H1 (cell line): ENCODE measurements around the gene ISX. TPM values are rescaled to one million over a fixed set of nuclear protein-coding genes. Genes with fewer than 3 reads are reported as not detected.

Experiments
- CTCF ChIA-PET: fragments of 300-600 bp; sonication (Branson Sonifier 250); formaldehyde crosslinking; loops from one replicate; lab custom pipeline; 2021; ENCODE audit not compliant: partially characterized antibody; lab: Charles Lee
- POLR2A ChIA-PET: fragments of 300-600 bp; sonication (Branson Sonifier 250); formaldehyde crosslinking; loops from one replicate; lab custom pipeline; 2021; ENCODE audit warnings: inconsistent platforms; ENCODE audit not compliant: partially characterized antibody; lab: Charles Lee
- DNase-seq, 2 experiments: peaks; one replicate each; pipeline versions ENCODE4 v3.0.0 to v3.0.0-alpha.2; 2010 to 2022; ENCODE audit warnings: low spot score in 2 of 2, low read depth in 1 of 2, mixed read lengths in 1 of 2
- FAIRE-seq: peaks from 2 replicates; lab custom pipeline; 2011; peaks lifted over from hg19 to GRCh38; lab: Jason Lieb, UNC
- H2AFZ ChIP-seq: 2 replicates; pipeline ENCODE4 v1.8.1; 2012; ENCODE audit warnings: low read length, inconsistent platforms
- H2AK5ac ChIP-seq: 2 replicates; pipeline ENCODE4 v1.6.1; 2013; ENCODE audit warnings: low read depth, low read length
- H2BK120ac ChIP-seq: replicated peaks from 2 replicates; pipeline ENCODE3; 2013; ENCODE audit warnings: low read depth, low read length, inconsistent platforms
- H2BK12ac ChIP-seq: 2 replicates; pipeline ENCODE4 v1.6.1; 2013; ENCODE audit warnings: low read depth, low read length
- H2BK15ac ChIP-seq: 2 replicates; pipeline ENCODE4 v1.6.1; 2013; ENCODE audit warnings: low read length
- H2BK20ac ChIP-seq: 2 replicates; pipeline ENCODE4 v1.6.1; 2013; ENCODE audit warnings: low read length
- H2BK5ac ChIP-seq: 2 replicates; pipeline ENCODE4 v1.6.1; 2013; ENCODE audit warnings: low read depth, low read length
- H3K14ac ChIP-seq: 2 replicates; pipeline ENCODE4 v1.6.1; 2013; ENCODE audit warnings: inconsistent platforms; ENCODE audit not compliant: insufficient read length
- H3K18ac ChIP-seq: 2 replicates; pipeline ENCODE4 v1.6.1; 2013; ENCODE audit warnings: low read length; ENCODE audit errors: extremely low read depth
- H3K23ac ChIP-seq: 2 replicates; pipeline ENCODE4 v1.6.1; 2013; ENCODE audit warnings: inconsistent platforms; ENCODE audit not compliant: insufficient read length
- H3K23me2 ChIP-seq: 2 replicates; pipeline ENCODE4 v1.6.1; 2013; ENCODE audit warnings: low read depth, low read length
- H3K27ac ChIP-seq: 2 replicates; pipeline ENCODE4 v1.6.1; 2011; ENCODE audit warnings: low read depth, low read length, inconsistent platforms
- H3K27me3 ChIP-seq, 4 experiments: replicated peaks in 1 of 4; 1 replicate in 1 of 4; 2 replicates in 3 of 4; pipeline versions ENCODE4 v1.6.1 to v1.8.1; 2011 to 2013; ENCODE audit warnings: low read length in 3 of 4, mild to moderate bottlenecking in 3 of 4, inconsistent platforms in 2 of 4, mixed read lengths in 2 of 4, moderate library complexity in 1 of 4; ENCODE audit not compliant: control insufficient read depth in 3 of 4, insufficient read depth in 3 of 4; ENCODE audit errors: extremely low read depth in 1 of 4
- H3K36me3 ChIP-seq, 4 experiments: 2 replicates each; pipeline versions ENCODE4 v1.6.1 to v1.8.1; 2011 to 2013; ENCODE audit warnings: mild to moderate bottlenecking in 4 of 4, low read length in 3 of 4, moderate library complexity in 2 of 4, control low read depth in 1 of 4, inconsistent platforms in 1 of 4; ENCODE audit not compliant: insufficient read depth in 4 of 4, control insufficient read depth in 2 of 4
- H3K4ac ChIP-seq: replicated peaks from 2 replicates; pipeline ENCODE3; 2013; ENCODE audit warnings: low read length, low read depth, mixed read lengths, inconsistent platforms; ENCODE audit not compliant: insufficient read length
- H3K4me1 ChIP-seq, 4 experiments: replicated peaks in 1 of 4; 1 replicate in 1 of 4; 2 replicates in 3 of 4; pipeline versions ENCODE4 v1.6.1 to v1.8.1; 2011 to 2013; ENCODE audit warnings: low read length in 3 of 4, inconsistent platforms in 2 of 4, mixed read lengths in 1 of 4; ENCODE audit not compliant: insufficient read depth in 4 of 4, control insufficient read depth in 3 of 4
- H3K4me2 ChIP-seq, 2 experiments: 2 replicates each; pipeline versions ENCODE4 v1.6.1 to v1.8.1; 2011 to 2013; ENCODE audit warnings: low read depth in 2 of 2, low read length in 2 of 2, control low read depth in 1 of 2, inconsistent platforms in 1 of 2, mild to moderate bottlenecking in 1 of 2; ENCODE audit not compliant: insufficient read depth in 1 of 2
- H3K4me3 ChIP-seq, 4 experiments: fragments of 200-600, 300-600 bp in 1 of 4; sonication (generic), shearing (Covaris generic), sonication (Bioruptor Twin) in 1 of 4; 2 replicates each; pipeline versions ENCODE4 v1.5.1 to v1.8.1; 2011 to 2016; ENCODE audit warnings: low read length in 4 of 4, low read depth in 3 of 4, control low read depth in 2 of 4, inconsistent platforms in 2 of 4, mild to moderate bottlenecking in 2 of 4, mixed read lengths in 1 of 4, moderate library complexity in 1 of 4; ENCODE audit not compliant: insufficient read depth in 2 of 4; ENCODE audit errors: extremely low read depth in 1 of 4
- H3K56ac ChIP-seq: replicated peaks from 2 replicates; pipeline ENCODE3; 2013; ENCODE audit warnings: low read depth, mild to moderate bottlenecking, mixed read lengths, low read length, inconsistent platforms; ENCODE audit not compliant: insufficient read length
- H3K79me1 ChIP-seq: 2 replicates; pipeline ENCODE4 v1.6.1; 2013; ENCODE audit warnings: low read depth, low read length, control low read depth
- H3K79me2 ChIP-seq, 2 experiments: 2 replicates each; pipeline versions ENCODE4 v1.6.1 to v1.8.1; 2012 to 2013; ENCODE audit warnings: low read length in 2 of 2, mild to moderate bottlenecking in 2 of 2, inconsistent platforms in 1 of 2; ENCODE audit not compliant: insufficient read depth in 2 of 2, control insufficient read depth in 1 of 2
- H3K9ac ChIP-seq, 4 experiments: replicated peaks in 1 of 4; 1 replicate in 1 of 4; 2 replicates in 3 of 4; pipeline versions ENCODE4 v1.6.1 to v1.8.1; 2011 to 2013; ENCODE audit warnings: low read depth in 3 of 4, low read length in 3 of 4, control low read depth in 2 of 4, mild to moderate bottlenecking in 2 of 4, moderate library complexity in 2 of 4, inconsistent platforms in 1 of 4; ENCODE audit errors: extremely low read depth in 1 of 4
- H3K9me3 ChIP-seq, 2 experiments: 2 replicates each; pipeline versions ENCODE4 v1.6.1 to v1.8.1; 2012 to 2013; ENCODE audit warnings: mild to moderate bottlenecking in 2 of 2, moderate library complexity in 2 of 2, control low read depth in 1 of 2, inconsistent platforms in 1 of 2, low read depth in 1 of 2, low read length in 1 of 2, mixed read lengths in 1 of 2; ENCODE audit not compliant: insufficient read depth in 2 of 2
- H4K20me1 ChIP-seq, 2 experiments: replicated peaks in 1 of 2; 2 replicates each; pipeline versions ENCODE3 to v1.8.1; 2011 to 2013; ENCODE audit warnings: inconsistent platforms in 2 of 2, low read length in 2 of 2, mild to moderate bottlenecking in 1 of 2; ENCODE audit not compliant: insufficient read depth in 2 of 2, control insufficient read depth in 1 of 2
- H4K5ac ChIP-seq: 2 replicates; pipeline ENCODE4 v1.6.1; 2013; ENCODE audit warnings: low read length, low read depth, mixed read lengths, inconsistent platforms; ENCODE audit not compliant: insufficient read length
- H4K8ac ChIP-seq: 2 replicates; pipeline ENCODE4 v1.8.0; 2013; ENCODE audit warnings: mild to moderate bottlenecking, moderate library complexity, low read length, inconsistent platforms; ENCODE audit not compliant: insufficient read depth; ENCODE audit errors: extremely low read depth
- H4K91ac ChIP-seq: replicated peaks from 2 replicates; pipeline ENCODE3; 2013; ENCODE audit warnings: low read length, mixed read lengths, inconsistent platforms; ENCODE audit not compliant: insufficient read length
- BACH1 ChIP-seq: IDR thresholded peaks from 2 replicates; pipeline ENCODE4 v1.6.1; 2012; ENCODE audit warnings: low read length, improper control_type of control experiment
- BCL11A ChIP-seq, 2 experiments: IDR thresholded peaks; one replicate each; pipeline ENCODE4 v1.6.1; 2011; ENCODE audit warnings: low read depth in 2 of 2, low read length in 2 of 2, mild to moderate bottlenecking in 2 of 2
- EP300 ChIP-seq, 2 experiments: IDR thresholded peaks; 1 replicate in 1 of 2; 2 replicates in 1 of 2; pipeline ENCODE4 v1.6.1; 2011 to 2012; ENCODE audit warnings: low read depth in 2 of 2, low read length in 2 of 2, mild to moderate bottlenecking in 2 of 2, borderline replicate concordance in 1 of 2, inconsistent platforms in 1 of 2, moderate library complexity in 1 of 2
- EZH2 ChIP-seq: fragments of 200-600 bp; sonication (generic); IDR thresholded peaks from 2 replicates; pipeline ENCODE4 v1.7.1; 2012; ENCODE audit warnings: low read depth, mild to moderate bottlenecking, moderate library complexity, low read length, inconsistent platforms; ENCODE audit not compliant: severe bottlenecking
- KDM5A ChIP-seq: fragments of 200-600 bp; IDR thresholded peaks from 2 replicates; pipeline ENCODE4 v1.7.1; 2012; ENCODE audit warnings: mild to moderate bottlenecking, low read length, inconsistent platforms, mixed read lengths
- MAFK ChIP-seq: IDR thresholded peaks from 2 replicates; pipeline ENCODE4 v1.6.1; 2012; ENCODE audit warnings: low read depth, mild to moderate bottlenecking, improper control_type of control experiment, low read length
- SAP30 ChIP-seq: fragments of 300-600 bp; sonication (generic); IDR thresholded peaks from 2 replicates; pipeline ENCODE4 v1.7.1; 2012; ENCODE audit warnings: low read length, moderate library complexity, mild to moderate bottlenecking, inconsistent platforms; ENCODE audit not compliant: insufficient read depth, insufficient replicate concordance
- SRF ChIP-seq: IDR thresholded peaks from 2 replicates; pipeline ENCODE4 v1.6.1; 2011; ENCODE audit warnings: mild to moderate bottlenecking, low read depth, low read length, moderate library complexity
- SUZ12 ChIP-seq: fragments of 200-600 bp; sonication (generic); IDR thresholded peaks from 2 replicates; pipeline ENCODE4 v1.6.1; 2012; ENCODE audit warnings: mild to moderate bottlenecking, inconsistent platforms, low read length, moderate library complexity, mixed read lengths
- ZNF274 ChIP-seq: IDR thresholded peaks from 2 replicates; pipeline ENCODE4 v1.7.0; 2012; ENCODE audit warnings: low read length, borderline replicate concordance; ENCODE audit errors: extremely low read depth
- WGBS, 2 experiments: shearing (Covaris generic) in 1 of 2; methylation state at CpG; one replicate each; pipeline versions ENCODE4 v1.1.6 to v1.1.7; 2013 to 2015; ENCODE audit warnings: low lambda C conversion rate in 2 of 2, mixed read lengths in 2 of 2, inconsistent platforms in 1 of 2, low coverage in 1 of 2, missing lambda C conversion rate in 1 of 2; ENCODE audit not compliant: insufficient replicate concordance in 2 of 2, insufficient coverage in 1 of 2, insufficient read length in 1 of 2; ENCODE audit errors: extremely low coverage in 1 of 2, missing lambda C conversion rate in 1 of 2; 5-methylcytosine and 5-hydroxymethylcytosine counted together
- polyA plus RNA-seq, 7 experiments: library from polyadenylated mRNA; depleted of rRNA in 3 of 7; stranded (reverse) in 5 of 7; unstranded in 2 of 7; fragments of >200 nt in 5 of 7; fragments of 200-250 nt in 2 of 7; gene quantifications; 1 replicate in 5 of 7; 2 replicates in 1 of 7; 4 replicates in 1 of 7; pipeline versions ENCODE4 v1.2.1 to v1.2.3, GENCODE V29; 2011 to 2013; ENCODE audit warnings: missing spikeins in 2 of 7, mixed read lengths in 2 of 7
- total RNA-seq: library from RNA; stranded (reverse); fragmentation: NEBNext Ultra II Directional; extraction: Animal tissue kit (Norgen Biotek cat#: 25700); gene quantifications from 2 replicates; pipeline ENCODE4 v1.2.1, GENCODE V29; 2021
- TF ChIP-seq, protein P1 (sequence below): IDR thresholded peaks from 2 replicates; pipeline ENCODE4 v1.6.1; 2012; ENCODE audit warnings: inconsistent platforms
- TF ChIP-seq, protein P2 (sequence below): IDR thresholded peaks from 2 replicates; pipeline ENCODE4 v1.6.1; 2011; ENCODE audit warnings: low read depth, mild to moderate bottlenecking, low read length; ENCODE audit not compliant: insufficient read depth

The ISX gene
- total and polyA plus RNA-seq, 2 of the 8 experiments (the other 6 are each of a cell fraction or from before 2014, with no cell fraction given) = not detected

DNA sequence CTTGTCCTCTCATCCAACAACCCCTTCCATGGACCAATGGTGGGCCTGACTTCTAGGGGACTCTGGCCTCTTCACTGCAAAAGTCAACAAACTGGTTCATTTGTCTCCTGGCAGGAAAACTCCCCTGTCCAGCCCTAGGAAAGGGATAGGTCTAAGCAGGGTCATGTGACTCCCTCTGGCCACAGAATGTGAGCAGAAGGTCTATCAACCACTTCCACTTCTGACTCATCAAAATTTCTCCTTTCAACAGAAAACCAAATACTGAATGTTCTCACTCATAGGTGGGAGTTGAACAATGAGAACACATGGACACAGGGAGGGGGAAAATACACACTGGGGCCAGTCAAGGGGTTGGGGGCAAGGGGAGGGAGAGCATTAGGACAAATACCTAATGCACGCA lies 1.3 kb upstream of the ISX start:
- Histone ChIP-seq H3K27me3 (no peaks in the 10 kb centered on the region), H3K56ac (no peak overlapping the region), H3K23me2 (no peaks in the 10 kb centered on the region), H2AK5ac (no peak overlapping the region), H2BK5ac (no peak overlapping the region), H3K9me3 (no peaks in the 10 kb centered on the region), H3K9ac (no peak overlapping the region), H4K8ac (no peak overlapping the region), H4K91ac (no peak overlapping the region), H3K4me3 (no peak overlapping the region), H3K79me1 (no peaks in the 10 kb centered on the region), H3K14ac (no peak overlapping the region), H3K27ac (no peak overlapping the region), H3K79me2 (no peaks in the 10 kb centered on the region), H3K4me2 (no peak overlapping the region), H2BK12ac (no peak overlapping the region), H2BK120ac (no peak overlapping the region), H4K20me1 (no peaks in the 10 kb centered on the region), H2BK20ac (no peak overlapping the region), H3K36me3 (no peaks in the 10 kb centered on the region), H2BK15ac (no peak overlapping the region), H3K18ac (no peak overlapping the region), H2AFZ (no peak overlapping the region), H3K4ac (no peak overlapping the region), H3K23ac (no peak overlapping the region), H4K5ac (no peak overlapping the region), H3K4me1 (no peaks in the 10 kb centered on the region)
- no CpG with 5 or more reads among the region's 1 CpG for WGBS, 2 experiments
- FAIRE-seq (no peak), DNase-seq (no peak)
- CTCF ChIA-PET = no interaction called here
- POLR2A ChIA-PET = no interaction called here
- TF ChIP-seq MAFK (no peak), EP300 (IDR thresholded peaks at IDR 0.05; ENCODE audit: borderline replicate concordance in 1 of 2, low read depth in 2 of 2, low read length in 2 of 2) (no peak), BCL11A (IDR thresholded peaks at IDR 0.05; ENCODE audit: low read depth in 2 of 2, low read length in 2 of 2) (no peak), SUZ12 (no peak), BACH1 (no peak), SRF (no peak), SAP30 (no peak), EZH2 (no peak), KDM5A (no peak), ZNF274 (no peak)
- TF ChIP-seq, protein P1, sequence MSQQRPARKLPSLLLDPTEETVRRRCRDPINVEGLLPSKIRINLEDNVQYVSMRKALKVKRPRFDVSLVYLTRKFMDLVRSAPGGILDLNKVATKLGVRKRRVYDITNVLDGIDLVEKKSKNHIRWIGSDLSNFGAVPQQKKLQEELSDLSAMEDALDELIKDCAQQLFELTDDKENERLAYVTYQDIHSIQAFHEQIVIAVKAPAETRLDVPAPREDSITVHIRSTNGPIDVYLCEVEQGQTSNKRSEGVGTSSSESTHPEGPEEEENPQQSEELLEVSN = no peak
- TF ChIP-seq, protein P2, sequence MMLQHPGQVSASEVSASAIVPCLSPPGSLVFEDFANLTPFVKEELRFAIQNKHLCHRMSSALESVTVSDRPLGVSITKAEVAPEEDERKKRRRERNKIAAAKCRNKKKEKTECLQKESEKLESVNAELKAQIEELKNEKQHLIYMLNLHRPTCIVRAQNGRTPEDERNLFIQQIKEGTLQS = no peak
